Thyroid gland (tissue), 4 donors: ENCODE data around the gene MYLK4. TPM values are rescaled to one million over a fixed set of nuclear protein-coding genes. Genes with fewer than 3 reads are reported as not detected.

Experiments used
- DNase-seq, 2 donors: peaks; one replicate each; pipeline ENCODE4 v3.0.0-alpha.2; 2019
- H3K27ac ChIP-seq, 3 donors: fragments of 200-600 bp; sonication (generic); 1 replicate in 2 of 3; 2 replicates in 1 of 3; pipeline ENCODE4 v1.5.1; 2016 to 2019; ENCODE audit warnings: mild to moderate bottlenecking in 1 of 3, moderate library complexity in 1 of 3
- H3K27me3 ChIP-seq: fragments of 200-600 bp; sonication (generic); one replicate; pipeline ENCODE4 v1.5.1; 2019
- H3K36me3 ChIP-seq, 2 donors: fragments of 200-600 bp; sonication (generic); one replicate each; pipeline ENCODE4 v1.5.1; 2016 to 2019
- H3K4me1 ChIP-seq, 2 donors: fragments of 200-600 bp; sonication (generic); one replicate each; pipeline ENCODE4 v1.5.1; 2017 to 2019
- H3K4me3 ChIP-seq, 3 donors: fragments of 200-600 bp; sonication (generic); replicated peaks in 1 of 3; 1 replicate in 2 of 3; 2 replicates in 1 of 3; pipeline ENCODE4 v1.5.1; 2016; ENCODE audit warnings: mild to moderate bottlenecking in 1 of 3
- H3K9me3 ChIP-seq: fragments of 200-600 bp; sonication (generic); one replicate; pipeline ENCODE4 v1.5.1; 2017
- CTCF ChIP-seq, 6 experiments: fragments of 200-600 bp in 3 of 6; fragments of 450-650 bp in 3 of 6; sonication (generic) in 3 of 6; IDR thresholded peaks; one replicate each; pipeline ENCODE4 v1.5.1; 2016 to 2019; ENCODE audit warnings: antibody characterized with exemption in 6 of 6, mild to moderate bottlenecking in 2 of 6, inconsistent platforms in 1 of 6, moderate library complexity in 1 of 6
- POLR2A ChIP-seq, 2 donors: fragments of 450-650 bp; IDR thresholded peaks; one replicate each; pipeline ENCODE4 v1.6.1; 2017; ENCODE audit warnings: antibody characterized with exemption in 2 of 2, mild to moderate bottlenecking in 2 of 2, moderate library complexity in 1 of 2
- WGBS, 2 donors: methylation state at CpG; one replicate each; pipeline ENCODE4 v1.1.5; 2017; 5-methylcytosine and 5-hydroxymethylcytosine counted together
- intact Hi-C: fragments of 100-400 bp; cut with DNase I; formaldehyde crosslinking; loops from one replicate; pipeline ENCODE4 v1.15.1; 2023
- total RNA-seq, 4 donors: library from RNA; depleted of rRNA; stranded (reverse); fragments of >200 nt; gene quantifications; one replicate each; pipeline ENCODE4 v1.2.3, GENCODE V29; 2016

MYLK4 gene
- total RNA-seq, 4 donors from 2014 or later, result 0.94 to 1.8 (median 1.1) TPM

- WGBS, 2 donors, result 82 to 89% methylated on average over 4 of the region's 4 CpGs
- Histone ChIP-seq H3K4me3 (no peak overlapping the region), H3K9me3 (no peaks in the 10 kb centered on the region), H3K27ac (no peak overlapping the region), H3K36me3 (no peaks in the 10 kb centered on the region), H3K27me3 (no peaks in the 10 kb centered on the region), H3K4me1 (peaks cover 0 to 2% of the 10 kb centered on the region in 2 donors)
- TF ChIP-seq CTCF (IDR thresholded peaks at IDR 0.05) (no peak), POLR2A (IDR thresholded peaks at IDR 0.05) (no peak)
- DNase-seq, result no peak
- intact Hi-C loops, result no loop called here
Observed at GRCh38 chr6:2617729-2618128, 133.0 kb downstream of the MYLK4 start.

- Histone ChIP-seq H3K27me3 (no peaks in the 10 kb centered on the region), H3K4me3 (no peak overlapping the region), H3K9me3 (no peaks in the 10 kb centered on the region), H3K27ac (no peak overlapping the region), H3K36me3 (no peaks in the 10 kb centered on the region), H3K4me1 (no peaks in the 10 kb centered on the region)
- 61 to 74% methylated on average over 7 of the region's 7 CpGs for WGBS, 2 donors
- TF ChIP-seq CTCF (IDR thresholded peaks at IDR 0.05) (no peak), POLR2A (IDR thresholded peaks at IDR 0.05) (no peak)
- intact Hi-C loops, result no loop called here
- no peak for DNase-seq
Observed at GRCh38 chr6:2616811-2617210, 133.9 kb downstream of the MYLK4 start.

- Histone ChIP-seq H3K4me3 (no peak overlapping the region), H3K27me3 (no peaks in the 10 kb centered on the region), H3K27ac (no peak overlapping the region), H3K4me1 (no peaks in the 10 kb centered on the region), H3K36me3 (no peaks in the 10 kb centered on the region), H3K9me3 (no peaks in the 10 kb centered on the region)
- DNase-seq, result no peak
- intact Hi-C loops, result no loop called here
- TF ChIP-seq POLR2A (IDR thresholded peaks at IDR 0.05), result no peak
- TF ChIP-seq CTCF (IDR thresholded peaks at IDR 0.05), result no peak
- WGBS, 2 donors, result 56 to 61% methylated on average over 3 of the region's 3 CpGs
Observed at GRCh38 chr6:2615251-2615650, 135.5 kb downstream of the MYLK4 start.

- no peaks in the 10 kb centered on the region for H3K4me1 ChIP-seq
- intact Hi-C loops, result no loop called here
- no peaks in the 10 kb centered on the region for H3K36me3 ChIP-seq
- DNase-seq, result no peak
- TF ChIP-seq POLR2A (IDR thresholded peaks at IDR 0.05) (no peak), CTCF (IDR thresholded peaks at IDR 0.05) (no peak)
- H3K9me3 ChIP-seq, result no peaks in the 10 kb centered on the region
- no peaks in the 10 kb centered on the region for H3K27me3 ChIP-seq
- no peak overlapping the region for H3K4me3 ChIP-seq
- H3K27ac ChIP-seq, result no peak overlapping the region
- 70 to 79% methylated on average over 5 of the region's 5 CpGs for WGBS, 2 donors
Observed at GRCh38 chr6:2614846-2615245, 135.9 kb downstream of the MYLK4 start.

GRCh38 chr6:2614155-2614554, 136.6 kb downstream of the MYLK4 start:
- Histone ChIP-seq H3K9me3 (no peaks in the 10 kb centered on the region), H3K36me3 (no peaks in the 10 kb centered on the region), H3K27ac (no peak overlapping the region), H3K4me3 (no peak overlapping the region), H3K27me3 (no peaks in the 10 kb centered on the region), H3K4me1 (no peaks in the 10 kb centered on the region)
- 87 to 89% methylated on average over 6 of the region's 6 CpGs for WGBS, 2 donors
- DNase-seq, result no peak
- intact Hi-C loops, result no loop called here
- TF ChIP-seq CTCF (IDR thresholded peaks at IDR 0.05), result no peak
- no peak for TF ChIP-seq POLR2A (IDR thresholded peaks at IDR 0.05)

Other genes with a start within 250 kb of the MYLK4 start
- 10 to 100 TPM; 70.6 to 99.9 (median 84.1) TPM for gene WRNIP1, start 14.5 kb upstream of the MYLK4 start, total RNA-seq
- gene SERPINB1, start 90.9 kb upstream of the MYLK4 start, total RNA-seq, result 10 to 100 TPM; 36.2 to 52.8 (median 43.4) TPM
- 10 to 100 TPM; 10.4 to 16.5 (median 15.3) TPM for gene SERPINB9, start 152.4 kb upstream of the MYLK4 start, total RNA-seq
- gene SERPINB6, start 220.6 kb upstream of the MYLK4 start, total RNA-seq, result 100 to 1,000 TPM; 151 to 210 (median 171) TPM
- 10 to 100 TPM; 20.7 to 43.0 (median 36.3) TPM for gene NQO2, start 249.0 kb upstream of the MYLK4 start, total RNA-seq